Heart right ventricle (tissue), 16 donors: ENCODE measurements around the gene ANO1. TPM values are rescaled to one million over a fixed set of nuclear protein-coding genes. Genes with fewer than 3 reads are reported as not detected.

Experiments
- ATAC-seq, 8 donors: fragments of 200-7000 bp; cut with Tn5 transposase; one replicate each; pipeline ENCODE4 v1.9.1; 2020; ENCODE audit warnings: mild to moderate bottlenecking in 8 of 8, moderate library complexity in 8 of 8, moderate number of reproducible peaks in 1 of 8
- DNase-seq, 2 donors: peaks; one replicate each; pipeline ENCODE4 v3.0.0-alpha.2; 2020
- H3K27ac ChIP-seq, 10 donors: fragments of 200-600 bp; sonication (generic) in 2 of 10; one replicate each; pipeline versions ENCODE4 v1.5.0 to v1.8.0; 2020 to 2022; ENCODE audit warnings: mild to moderate bottlenecking in 3 of 10
- H3K27me3 ChIP-seq, 7 donors: fragments of 200-600 bp; one replicate each; pipeline ENCODE4 v1.8.0; 2021 to 2022; ENCODE audit warnings: mild to moderate bottlenecking in 2 of 7
- H3K36me3 ChIP-seq, 9 donors: fragments of 200-600 bp; sonication (generic) in 1 of 9; one replicate each; pipeline versions ENCODE4 v1.5.0 to v1.8.0; 2020 to 2022; ENCODE audit warnings: mild to moderate bottlenecking in 2 of 9
- H3K4me1 ChIP-seq, 9 donors: fragments of 200-600 bp; sonication (generic) in 1 of 9; one replicate each; pipeline versions ENCODE4 v1.5.0 to v1.8.0; 2020 to 2022; ENCODE audit warnings: mild to moderate bottlenecking in 4 of 9
- H3K4me3 ChIP-seq, 10 donors: fragments of 200-600 bp; sonication (generic) in 2 of 10; one replicate each; pipeline versions ENCODE4 v1.5.0 to v1.8.0; 2020 to 2022; ENCODE audit warnings: mild to moderate bottlenecking in 7 of 10, moderate library complexity in 2 of 10
- H3K9me3 ChIP-seq, 11 donors: fragments of 200-600 bp in 10 of 11; sonication (generic) in 2 of 11; one replicate each; pipeline versions ENCODE4 v1.5.0 to v1.8.0; 2013 to 2022; ENCODE audit warnings: mild to moderate bottlenecking in 2 of 11, control low read depth in 1 of 11, moderate library complexity in 1 of 11
- WGBS, 2 donors: extraction: QIAGEN DNeasy Blood & Tissue Kit; methylation state at CpG; one replicate each; pipeline ENCODE4 v1.1.7; 2013; ENCODE audit warnings: inconsistent platforms in 1 of 2; 5-methylcytosine and 5-hydroxymethylcytosine counted together
- intact Hi-C, 10 donors: fragments of 100-400 bp; cut with DNase I; formaldehyde crosslinking; loops; one replicate each; pipeline versions ENCODE4 v1.11.1 to v1.14.2; 2022
- polyA plus RNA-seq, 2 donors: library from polyadenylated mRNA; stranded (reverse); fragments of 200-250 nt; gene quantifications; one replicate each; pipeline ENCODE4 v1.2.3, GENCODE V29; 2013
- total RNA-seq, 10 donors: library from RNA; stranded (reverse); fragmentation: NEBNext Ultra II Directional in 3 of 10; extraction: Animal tissue kit (Norgen Biotek cat#: 25700) in 3 of 10; gene quantifications; one replicate each; pipeline versions ENCODE4 v1.2.1 to v1.2.4, GENCODE V29; 2021 to 2023
- TF ChIP-seq, protein P1 (sequence below), 9 donors: fragments of 200-600 bp; sonication (generic) in 2 of 9; IDR thresholded peaks; one replicate each; pipeline versions ENCODE4 v1.5.0 to v1.8.0; 2021 to 2022; ENCODE audit warnings: antibody characterized with exemption in 9 of 9, mild to moderate bottlenecking in 5 of 9, moderate library complexity in 1 of 9
- donor health status: Arrhythmogenic right ventricular cardiomyopathy.
- donor health status: ischemic (EF 13 %, LVEDD 7.1; RV severe dilation, severe dysfunction).
- donor health status: healthy with polysubstance abuse.
- donor health status: DM: no; HTN: yes; CAD: no.
- donor health status: DM: no; HTN: no; CAD: no.
- donor health status: ischemic (EF 25% LVEDD 6.9; RV normal size, moderate dysfunction).
- donor health status: ischemic (EF 25% LVEDD 5.7; RV mildly dilated, moderate dysfunction).
- donor health status: healthy.
- donor health status: DM: yes; HTN: yes; CAD: no.
- donor health status: Ischemic cardiomyopathy.
- donor health status: ischemic (EF 35%, LVEDD 5.7; RV mildly dilated, moderate dysfunction).
- donor health status: nonischemic (EF 11% LVEDD 7.7; RV severe dilation, severe dysfunction).
- donor health status: DM: yes; HTN: yes; CAD: no.
- donor health status: PGD.
- donor health status: ischemic (EF 29% LVEDD 5.4; RV normal size, mild dysfunction).
- donor health status: nonischemic (EF 23%, LVEDD 6.1; RV moderate dilation, normal function).

ANO1 gene
- total and polyA plus RNA-seq, 12 donors = 6.6 to 13.8 (median 9.7) TPM

GRCh38 chr11:70158757-70159389 lies 80.8 kb downstream of the ANO1 start:
- no peaks in the 10 kb centered on the region for H3K9me3 ChIP-seq
- 88 to 91% methylated on average over 14 of the region's 14 CpGs for WGBS, 2 donors
- TF ChIP-seq, protein P1, sequence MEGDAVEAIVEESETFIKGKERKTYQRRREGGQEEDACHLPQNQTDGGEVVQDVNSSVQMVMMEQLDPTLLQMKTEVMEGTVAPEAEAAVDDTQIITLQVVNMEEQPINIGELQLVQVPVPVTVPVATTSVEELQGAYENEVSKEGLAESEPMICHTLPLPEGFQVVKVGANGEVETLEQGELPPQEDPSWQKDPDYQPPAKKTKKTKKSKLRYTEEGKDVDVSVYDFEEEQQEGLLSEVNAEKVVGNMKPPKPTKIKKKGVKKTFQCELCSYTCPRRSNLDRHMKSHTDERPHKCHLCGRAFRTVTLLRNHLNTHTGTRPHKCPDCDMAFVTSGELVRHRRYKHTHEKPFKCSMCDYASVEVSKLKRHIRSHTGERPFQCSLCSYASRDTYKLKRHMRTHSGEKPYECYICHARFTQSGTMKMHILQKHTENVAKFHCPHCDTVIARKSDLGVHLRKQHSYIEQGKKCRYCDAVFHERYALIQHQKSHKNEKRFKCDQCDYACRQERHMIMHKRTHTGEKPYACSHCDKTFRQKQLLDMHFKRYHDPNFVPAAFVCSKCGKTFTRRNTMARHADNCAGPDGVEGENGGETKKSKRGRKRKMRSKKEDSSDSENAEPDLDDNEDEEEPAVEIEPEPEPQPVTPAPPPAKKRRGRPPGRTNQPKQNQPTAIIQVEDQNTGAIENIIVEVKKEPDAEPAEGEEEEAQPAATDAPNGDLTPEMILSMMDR (IDR thresholded peaks at IDR 0.05) = no peak
- intact Hi-C loops = no loop called here
- H3K4me3 ChIP-seq = no peak overlapping the region
- ATAC-seq (no peak), DNase-seq (no peak)
- no peaks in the 10 kb centered on the region for H3K4me1 ChIP-seq
- no peak overlapping the region for H3K27ac ChIP-seq
- peaks cover 0 to 36% (median 0%) of the 10 kb centered on the region in 9 donors for H3K36me3 ChIP-seq
- no peaks in the 10 kb centered on the region for H3K27me3 ChIP-seq

DNA sequence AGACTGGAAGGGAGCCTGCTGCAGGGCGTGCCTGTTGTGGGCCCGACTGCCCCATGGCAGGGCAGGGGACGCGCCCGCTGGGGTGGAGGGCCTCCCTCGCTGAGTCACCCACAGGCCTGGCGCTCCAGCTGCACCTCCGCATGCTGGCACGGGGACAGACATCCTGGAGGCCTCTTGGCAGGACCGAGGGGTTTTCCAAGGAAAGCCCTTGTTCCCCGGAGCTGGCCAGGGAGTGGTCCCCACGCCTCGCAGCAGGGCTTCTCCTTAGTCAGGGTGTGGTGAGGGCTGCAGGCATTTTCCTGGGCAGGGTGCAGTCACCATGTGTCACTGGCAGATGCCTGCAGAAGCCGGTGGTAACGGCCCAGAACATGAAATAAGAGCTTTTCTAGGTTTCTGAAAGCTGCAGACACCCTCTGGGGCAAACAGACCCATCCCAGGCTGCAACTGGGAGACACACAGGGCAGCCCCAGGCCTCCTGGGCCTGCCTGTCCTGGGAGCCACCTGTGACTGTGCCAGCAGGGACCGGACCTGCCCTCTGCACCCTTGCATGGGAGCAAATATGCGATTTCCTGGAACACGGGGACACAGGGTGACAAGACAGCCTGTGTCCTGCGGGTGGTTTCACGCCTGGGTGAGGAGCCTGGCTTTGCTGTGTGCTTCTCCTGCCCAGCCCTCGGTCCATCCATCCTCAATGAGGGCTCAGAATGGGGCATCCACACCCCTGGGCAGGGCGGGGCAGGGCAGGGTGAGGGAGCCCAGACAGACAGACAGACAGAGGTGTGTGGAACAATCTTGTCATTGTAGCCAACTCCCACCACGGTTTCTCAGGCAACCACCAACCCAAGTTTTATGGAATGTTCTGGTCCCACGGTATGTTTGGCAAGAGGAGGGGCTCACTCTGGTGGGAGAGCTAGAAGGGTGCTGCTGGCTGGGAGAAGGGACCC lies 81.8 kb downstream of the ANO1 start:
- ATAC-seq (peak in 2 of 8 donors; percentile 30 to 36), DNase-seq (no peak)
- Histone ChIP-seq H3K27me3 (no peaks in the 10 kb centered on the region), H3K4me3 (no peak overlapping the region), H3K27ac (no peak overlapping the region), H3K4me1 (no peaks in the 10 kb centered on the region), H3K9me3 (no peaks in the 10 kb centered on the region), H3K36me3 (peaks cover 0 to 38% (median 0%) of the 10 kb centered on the region in 9 donors)
- 77 to 78% methylated on average over 23 to 24 of the region's 24 CpGs for WGBS, 2 donors
- intact Hi-C loops = no loop called here
- TF ChIP-seq, protein P1 (IDR thresholded peaks at IDR 0.05) = no peak

DNA sequence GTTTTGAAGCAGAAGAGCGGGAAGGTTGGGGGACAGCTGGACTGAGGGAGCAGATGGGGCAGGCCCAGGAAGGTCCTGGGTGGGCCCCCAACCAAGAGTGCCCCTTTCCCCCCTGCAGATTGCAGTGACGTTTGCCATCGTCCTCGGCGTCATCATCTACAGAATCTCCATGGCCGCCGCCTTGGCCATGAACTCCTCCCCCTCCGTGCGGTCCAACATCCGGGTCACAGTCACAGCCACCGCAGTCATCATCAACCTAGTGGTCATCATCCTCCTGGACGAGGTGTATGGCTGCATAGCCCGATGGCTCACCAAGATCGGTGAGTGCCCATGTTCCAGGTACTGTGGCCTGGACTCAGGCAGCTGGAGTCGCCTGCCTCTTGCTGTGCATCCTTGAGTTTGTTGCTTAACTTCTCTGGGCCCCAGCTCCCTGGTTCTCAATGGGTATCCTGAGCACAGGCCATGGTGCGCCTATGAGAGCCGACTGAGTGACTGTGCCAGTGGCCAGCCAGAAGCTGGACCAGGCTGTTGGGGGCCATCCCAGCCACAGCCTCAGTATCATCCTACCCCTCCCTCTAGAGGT lies 83.0 kb downstream of the ANO1 start:
- intact Hi-C loops = no loop called here
- H3K27ac ChIP-seq = no peak overlapping the region

GRCh38 chr11:70164705-70165104 lies 86.6 kb downstream of the ANO1 start:
- peaks cover 0 to 7% (median 0%) of the 10 kb centered on the region in 7 donors for H3K27me3 ChIP-seq
- H3K4me1 ChIP-seq = no peaks in the 10 kb centered on the region
- H3K27ac ChIP-seq = no peak overlapping the region
- H3K9me3 ChIP-seq = no peaks in the 10 kb centered on the region
- no peak overlapping the region for H3K4me3 ChIP-seq
- peaks cover 0 to 74% (median 0%) of the 10 kb centered on the region in 9 donors for H3K36me3 ChIP-seq
- no peak for DNase-seq
- WGBS, 2 donors = 81 to 92% methylated on average over 10 of the region's 10 CpGs
- no peak for ATAC-seq
- intact Hi-C loops = no loop called here
- TF ChIP-seq, protein P1 (IDR thresholded peaks at IDR 0.05) = no peak

More for the DNA sequence above, 83.0 kb downstream of the ANO1 start:
- Histone ChIP-seq H3K4me3 (no peak overlapping the region), H3K4me1 (no peaks in the 10 kb centered on the region), H3K27me3 (peaks cover 0 to 7% (median 0%) of the 10 kb centered on the region in 7 donors), H3K36me3 (peaks cover 0 to 49% (median 0%) of the 10 kb centered on the region in 9 donors), H3K9me3 (no peaks in the 10 kb centered on the region)
- no peak for DNase-seq
- 91 to 96% methylated on average over 17 of the region's 17 CpGs for WGBS, 2 donors
- ATAC-seq = no peak
- TF ChIP-seq, protein P1 (IDR thresholded peaks at IDR 0.05) = no peak
